HG03095 (cell line): Measurements from ENCODE around the gene RRP15.
A peak's percentile ranks its signal among the peaks of the same experiment; 100 is the strongest.

Experiments
- ATAC-seq: cut with Tn5 transposase; IDR thresholded peaks from one replicate; pipeline ENCODE4 v1.9.1; 2021; ENCODE audit warnings: moderate library complexity; ENCODE audit not compliant: unreplicated experiment

The RRP15 gene

DNA sequence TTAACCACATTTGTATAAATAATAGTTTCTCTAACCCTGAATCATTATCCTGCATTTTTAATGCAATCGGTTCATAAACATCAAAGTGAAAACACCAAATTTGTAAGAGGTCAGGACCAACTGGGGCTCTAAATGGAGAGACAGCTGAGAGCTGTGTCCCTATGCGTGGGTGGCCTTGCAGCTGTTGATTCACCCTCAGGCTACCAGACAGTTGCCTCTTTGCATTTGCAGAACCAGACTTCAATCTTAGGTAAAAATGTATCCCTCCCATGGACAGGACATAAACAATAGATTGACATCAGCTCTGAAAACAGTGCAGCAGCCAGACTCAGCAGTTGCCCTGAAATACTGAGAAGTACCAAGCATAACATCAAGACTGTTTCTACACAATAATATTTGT lies 51.2 kb downstream of the RRP15 start:
- no peak for ATAC-seq

- ATAC-seq = peak; percentile 48
Measured at GRCh38 chr1:218339267-218339831, 54.3 kb downstream of the RRP15 start.

GRCh38 chr1:218341325-218341724 lies 56.2 kb downstream of the RRP15 start:
- ATAC-seq = no peak

DNA sequence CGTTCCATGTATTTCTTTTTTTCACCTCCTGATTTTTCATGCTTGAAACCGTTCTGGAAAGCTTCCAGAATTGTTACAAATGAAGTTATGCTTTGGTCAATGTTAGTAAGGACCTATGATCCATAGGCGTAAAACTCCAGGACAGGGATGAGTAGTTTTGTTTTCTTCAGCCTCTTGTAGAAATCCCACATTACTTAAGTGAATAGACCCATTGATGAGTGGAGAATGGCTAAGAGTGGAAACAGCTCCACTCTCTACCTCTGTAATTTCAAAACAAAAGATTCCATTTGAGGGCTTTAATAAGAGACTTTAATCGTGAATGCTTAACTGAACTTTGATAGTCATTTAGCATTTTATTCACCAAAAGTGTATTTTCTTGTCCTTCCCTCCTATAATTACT lies 57.0 kb downstream of the RRP15 start:
- ATAC-seq = no peak

DNA sequence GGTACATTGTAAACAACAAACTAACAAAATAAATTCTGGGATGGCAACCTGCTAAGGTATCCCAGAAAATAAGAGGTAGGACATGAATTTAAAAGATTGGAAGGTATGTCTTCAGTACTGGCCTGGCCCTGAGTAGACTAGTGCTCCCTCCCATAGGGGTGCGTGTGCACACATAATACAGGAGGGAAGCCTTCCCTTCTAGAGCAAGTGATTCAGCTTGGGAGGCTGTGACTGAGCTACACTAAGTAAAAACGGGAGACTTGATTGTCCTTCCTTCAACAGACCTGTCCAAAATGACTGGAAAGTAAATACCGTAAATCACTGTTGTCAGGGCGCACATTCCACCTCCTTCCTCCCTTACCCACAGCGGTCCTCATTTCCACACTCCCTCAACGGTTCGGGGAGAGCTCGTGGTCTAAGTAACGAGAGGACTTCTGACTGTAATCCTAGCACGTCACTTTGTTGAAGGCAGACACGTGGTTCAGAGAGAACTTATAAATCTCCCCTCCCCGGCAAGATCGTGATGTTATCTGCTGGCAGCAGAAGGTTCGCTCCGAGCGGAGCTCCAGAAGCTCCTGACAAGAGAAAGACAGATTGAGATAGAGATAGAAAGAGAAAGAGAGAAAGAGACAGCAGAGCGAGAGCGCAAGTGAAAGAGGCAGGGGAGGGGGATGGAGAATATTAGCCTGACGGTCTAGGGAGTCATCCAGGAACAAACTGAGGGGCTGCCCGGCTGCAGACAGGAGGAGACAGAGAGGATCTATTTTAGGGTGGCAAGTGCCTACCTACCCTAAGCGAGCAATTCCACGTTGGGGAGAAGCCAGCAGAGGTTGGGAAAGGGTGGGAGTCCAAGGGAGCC lies 60.0 kb downstream of the RRP15 start, which contains the start of gene TGFB2:
Gene TGFB2 (plus strand): TSS at position 523 of the 859 bp plus-strand sequence. CDS start 1,366 bp downstream, outside the sequence.
- peak; percentile 33 for ATAC-seq

DNA sequence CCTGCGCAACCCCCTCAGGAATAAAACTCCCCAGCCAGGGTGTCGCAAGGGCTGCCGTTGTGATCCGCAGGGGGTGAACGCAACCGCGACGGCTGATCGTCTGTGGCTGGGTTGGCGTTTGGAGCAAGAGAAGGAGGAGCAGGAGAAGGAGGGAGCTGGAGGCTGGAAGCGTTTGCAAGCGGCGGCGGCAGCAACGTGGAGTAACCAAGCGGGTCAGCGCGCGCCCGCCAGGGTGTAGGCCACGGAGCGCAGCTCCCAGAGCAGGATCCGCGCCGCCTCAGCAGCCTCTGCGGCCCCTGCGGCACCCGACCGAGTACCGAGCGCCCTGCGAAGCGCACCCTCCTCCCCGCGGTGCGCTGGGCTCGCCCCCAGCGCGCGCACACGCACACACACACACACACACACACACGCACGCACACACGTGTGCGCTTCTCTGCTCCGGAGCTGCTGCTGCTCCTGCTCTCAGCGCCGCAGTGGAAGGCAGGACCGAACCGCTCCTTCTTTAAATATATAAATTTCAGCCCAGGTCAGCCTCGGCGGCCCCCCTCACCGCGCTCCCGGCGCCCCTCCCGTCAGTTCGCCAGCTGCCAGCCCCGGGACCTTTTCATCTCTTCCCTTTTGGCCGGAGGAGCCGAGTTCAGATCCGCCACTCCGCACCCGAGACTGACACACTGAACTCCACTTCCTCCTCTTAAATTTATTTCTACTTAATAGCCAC lies 60.7 kb downstream of the RRP15 start:
- peak; percentile 56 for ATAC-seq

DNA sequence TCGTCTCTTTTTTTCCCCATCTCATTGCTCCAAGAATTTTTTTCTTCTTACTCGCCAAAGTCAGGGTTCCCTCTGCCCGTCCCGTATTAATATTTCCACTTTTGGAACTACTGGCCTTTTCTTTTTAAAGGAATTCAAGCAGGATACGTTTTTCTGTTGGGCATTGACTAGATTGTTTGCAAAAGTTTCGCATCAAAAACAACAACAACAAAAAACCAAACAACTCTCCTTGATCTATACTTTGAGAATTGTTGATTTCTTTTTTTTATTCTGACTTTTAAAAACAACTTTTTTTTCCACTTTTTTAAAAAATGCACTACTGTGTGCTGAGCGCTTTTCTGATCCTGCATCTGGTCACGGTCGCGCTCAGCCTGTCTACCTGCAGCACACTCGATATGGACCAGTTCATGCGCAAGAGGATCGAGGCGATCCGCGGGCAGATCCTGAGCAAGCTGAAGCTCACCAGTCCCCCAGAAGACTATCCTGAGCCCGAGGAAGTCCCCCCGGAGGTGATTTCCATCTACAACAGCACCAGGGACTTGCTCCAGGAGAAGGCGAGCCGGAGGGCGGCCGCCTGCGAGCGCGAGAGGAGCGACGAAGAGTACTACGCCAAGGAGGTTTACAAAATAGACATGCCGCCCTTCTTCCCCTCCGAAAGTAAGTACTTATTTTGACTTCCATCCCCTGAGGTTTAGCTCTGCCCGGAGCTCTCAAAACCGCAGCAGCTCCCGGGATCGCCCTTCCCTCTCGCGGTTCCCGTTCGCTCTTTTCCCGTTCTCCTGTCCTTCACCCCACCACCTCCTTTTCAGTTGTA lies 61.5 kb downstream of the RRP15 start:
- ATAC-seq = no peak

GRCh38 chr1:218347336-218347722 lies 62.2 kb downstream of the RRP15 start:
- no peak for ATAC-seq

GRCh38 chr1:218347723-218348627 lies 62.9 kb downstream of the RRP15 start:
- no peak for ATAC-seq

DNA sequence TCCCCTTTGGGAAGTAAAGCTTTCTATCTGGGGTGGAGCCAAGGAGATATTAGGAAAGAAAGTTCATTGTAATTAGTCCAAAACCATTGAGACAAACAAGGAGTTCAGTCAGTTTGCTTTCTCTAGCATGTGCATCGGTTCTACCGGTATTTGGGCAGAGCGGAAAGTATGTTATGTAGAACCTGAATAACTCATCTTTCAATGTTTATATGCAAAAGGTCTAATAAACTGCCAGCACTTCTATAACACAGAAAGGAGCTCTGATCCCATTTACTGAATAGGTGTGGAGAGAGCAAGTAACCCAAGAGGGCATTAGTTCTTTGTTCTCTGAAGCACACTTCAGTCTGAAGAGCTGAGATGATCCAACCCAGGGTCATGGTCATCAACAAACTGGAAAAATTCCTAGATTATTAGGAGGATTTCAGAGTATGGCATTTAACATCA lies 63.6 kb downstream of the RRP15 start:
- no peak for ATAC-seq

DNA sequence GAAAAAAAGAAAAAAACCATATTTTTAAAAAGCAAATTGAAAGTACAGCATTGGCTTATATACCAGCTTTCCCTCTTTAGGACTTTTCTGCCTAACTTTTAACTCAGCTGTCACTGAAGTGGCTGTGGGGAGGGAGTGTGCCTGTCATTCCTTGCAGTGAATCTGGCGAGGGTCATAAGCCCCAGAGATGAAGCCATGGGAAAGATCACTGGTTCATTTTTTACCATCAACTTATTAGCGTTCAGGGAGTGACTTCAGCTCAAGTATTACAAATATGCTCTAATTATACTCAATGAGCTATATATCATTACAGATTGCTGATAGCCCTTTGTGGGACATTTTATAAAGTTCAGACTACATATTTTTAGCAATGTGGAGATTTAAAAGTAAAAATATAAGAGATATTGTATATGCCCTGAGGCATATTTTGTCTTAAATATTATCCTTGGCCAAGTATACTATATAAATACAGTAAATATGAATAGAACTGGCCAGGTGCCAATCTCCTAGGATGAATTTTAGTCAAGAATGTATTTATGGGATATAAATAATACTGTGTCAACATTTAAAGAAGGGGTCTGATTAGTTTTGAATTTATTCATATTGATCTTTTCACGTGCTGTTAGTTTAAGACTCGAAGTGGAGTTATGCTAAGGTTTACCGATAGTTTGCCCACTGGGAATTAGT lies 64.4 kb downstream of the RRP15 start:
- no peak for ATAC-seq

- ATAC-seq = peak; percentile 35
Measured at GRCh38 chr1:218350035-218350525, 65.0 kb downstream of the RRP15 start.

- ATAC-seq = no peak
Measured at GRCh38 chr1:218350801-218351266, 65.7 kb downstream of the RRP15 start.

GRCh38 chr1:218351391-218352074 lies 66.4 kb downstream of the RRP15 start:
- ATAC-seq = peak; percentile 47

- ATAC-seq = no peak
Measured at GRCh38 chr1:218352075-218352438, 67.0 kb downstream of the RRP15 start.

- ATAC-seq = no peak
Measured at GRCh38 chr1:218353656-218354055, 68.6 kb downstream of the RRP15 start.

GRCh38 chr1:218355278-218355677 lies 70.2 kb downstream of the RRP15 start:
- no peak for ATAC-seq

DNA sequence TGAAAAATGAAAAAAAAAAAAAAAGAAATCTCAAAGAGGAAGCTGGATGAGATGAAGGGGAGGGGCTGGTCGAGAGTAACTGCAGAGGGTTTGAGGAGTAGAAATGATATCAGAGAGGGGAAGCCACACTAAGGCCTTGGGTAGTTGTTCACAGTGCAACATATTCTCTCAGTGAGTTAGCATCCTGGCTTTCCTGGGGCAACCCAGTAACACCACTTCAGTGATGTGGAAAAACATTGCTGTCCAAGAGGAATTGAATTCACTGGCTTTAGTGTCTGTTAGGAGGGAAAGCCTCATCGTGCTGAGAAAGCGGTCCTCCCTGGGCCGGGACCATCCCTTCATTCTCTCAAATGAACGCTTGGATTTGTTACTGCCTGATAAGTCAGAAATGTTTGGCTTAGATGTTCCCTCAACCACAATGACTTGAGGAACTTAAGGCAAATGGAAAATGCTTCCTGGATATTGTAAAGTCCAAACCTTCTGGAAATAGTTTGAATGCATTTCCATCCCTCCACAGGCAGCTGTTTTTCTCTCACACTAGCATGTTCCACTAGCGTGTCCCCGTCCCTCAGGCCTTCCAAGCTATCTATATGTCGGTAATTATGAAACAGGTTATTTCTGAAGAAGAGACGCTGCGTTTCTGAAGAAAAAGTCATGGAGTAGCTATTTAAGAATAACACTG lies 72.3 kb downstream of the RRP15 start:
- ATAC-seq = no peak
